KMS-11 (cell line): Measurements from ENCODE around the gene CLDN19.

ENCODE experiments used
- H2AFZ ChIP-seq: fragments of 200-600 bp; sonication (generic); 2 replicates; pipeline ENCODE4 v1.6.1; 2016; ENCODE audit warnings: antibody characterized with exemption, mixed run types, low read depth
- H3K27ac ChIP-seq: fragments of 200-600 bp; sonication (generic); 2 replicates; pipeline ENCODE4 v1.6.1; 2016; ENCODE audit warnings: mild to moderate bottlenecking, mixed run types
- H3K27me3 ChIP-seq: fragments of 200-600 bp; sonication (generic); 2 replicates; pipeline ENCODE4 v1.6.1; 2017; ENCODE audit warnings: mild to moderate bottlenecking, low read depth, mixed run types, moderate library complexity; ENCODE audit not compliant: insufficient read depth
- H3K36me3 ChIP-seq: fragments of 200-600 bp; sonication (generic); 2 replicates; pipeline ENCODE4 v1.6.1; 2017; ENCODE audit warnings: mild to moderate bottlenecking, mixed run types; ENCODE audit not compliant: insufficient read depth
- H3K4me1 ChIP-seq: fragments of 200-600 bp; sonication (generic); 2 replicates; pipeline ENCODE4 v1.6.1; 2016; ENCODE audit warnings: mild to moderate bottlenecking, low read depth, mixed run types; ENCODE audit not compliant: poor library complexity, severe bottlenecking
- H3K4me2 ChIP-seq: fragments of 200-600 bp; sonication (generic); 2 replicates; pipeline ENCODE4 v1.7.0; 2016; ENCODE audit warnings: mild to moderate bottlenecking, mixed run types
- H3K4me3 ChIP-seq: fragments of 200-600 bp; sonication (generic); IDR thresholded peaks from 2 replicates; pipeline ENCODE4 v1.6.1; 2017; ENCODE audit warnings: low read depth, low read length, mixed read lengths; ENCODE audit not compliant: insufficient read depth
- H3K79me2 ChIP-seq: fragments of 200-600 bp; sonication (generic); 2 replicates; pipeline ENCODE4 v1.6.1; 2016; ENCODE audit warnings: low read depth, mixed run types; ENCODE audit not compliant: insufficient read depth
- H3K9ac ChIP-seq: fragments of 200-600 bp; sonication (generic); 2 replicates; pipeline ENCODE4 v1.6.1; 2016; ENCODE audit warnings: mild to moderate bottlenecking, mixed run types
- H4K20me1 ChIP-seq: fragments of 200-600 bp; sonication (generic); 2 replicates; pipeline ENCODE4 v1.6.1; 2016; ENCODE audit warnings: mild to moderate bottlenecking, mixed run types; ENCODE audit not compliant: insufficient read depth
- TF ChIP-seq, protein P1 (sequence below): fragments of 200-600 bp; sonication (generic); conservative IDR thresholded peaks from 2 replicates; pipeline ENCODE4 v1.6.1; 2017; ENCODE audit warnings: low read depth, mild to moderate bottlenecking, antibody characterized with exemption, low read length, moderate library complexity, mixed read lengths

CLDN19 gene

DNA sequence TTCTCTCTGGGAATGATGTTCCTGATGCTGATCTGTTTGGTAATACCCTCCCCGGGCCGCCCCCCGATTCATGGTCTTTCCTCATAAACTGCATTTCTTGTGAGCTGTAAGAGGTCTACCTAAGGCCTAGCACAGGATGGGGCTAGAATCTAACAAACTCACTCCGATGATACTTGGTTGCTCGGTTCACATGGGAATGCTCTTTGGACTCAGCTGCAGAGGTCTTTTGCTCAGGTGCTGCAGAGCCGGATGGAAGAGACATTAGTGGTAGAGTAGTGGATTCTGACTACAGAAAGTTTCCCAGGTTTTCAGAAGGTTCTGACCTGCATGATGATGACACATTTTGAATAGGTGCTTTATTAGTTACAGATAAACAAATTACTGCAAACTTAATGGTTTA is 36.5 kb upstream of the CLDN19 start:
- no peak overlapping the region for H2AFZ ChIP-seq
- H3K36me3 ChIP-seq, result no peaks in the 10 kb centered on the region; the same call in 1 of the 2 replicates

DNA sequence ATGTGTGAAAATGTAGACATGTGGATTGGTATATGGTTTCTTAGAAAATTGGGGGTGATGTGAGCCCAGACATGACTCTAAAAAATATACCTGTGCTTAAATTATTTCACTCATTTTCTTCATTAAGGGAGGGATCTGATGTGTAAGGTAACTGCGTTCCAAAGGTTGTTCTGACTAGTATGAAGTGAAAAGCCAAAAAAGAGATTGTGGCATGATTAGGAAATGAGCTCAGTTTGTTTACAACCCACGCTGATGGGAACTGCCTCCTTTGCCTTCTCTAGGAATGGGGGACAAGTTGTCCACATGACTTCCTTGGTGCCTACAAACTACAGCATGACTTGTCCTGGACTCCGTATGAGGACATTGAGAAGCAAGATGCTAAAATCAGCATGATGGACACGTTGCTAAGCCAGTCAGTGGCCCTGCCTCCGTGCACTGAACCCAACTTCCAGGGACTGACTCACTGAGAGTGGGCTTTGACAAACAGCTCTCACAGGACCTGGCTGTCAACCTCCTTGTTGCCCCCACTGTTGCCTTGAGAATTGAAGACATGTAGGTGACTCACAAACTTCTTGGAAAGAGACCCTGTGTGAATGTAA is 35.0 kb upstream of the CLDN19 start:
- no peak overlapping the region for H3K4me2 ChIP-seq
- H3K79me2 ChIP-seq, result peaks cover 12% of the 10 kb centered on the region; the same call in 1 of the 2 replicates
- H4K20me1 ChIP-seq, result no peaks in the 10 kb centered on the region
- H3K36me3 ChIP-seq, result no peaks in the 10 kb centered on the region; the same call in 1 of the 2 replicates
- H3K4me3 ChIP-seq, result no peak overlapping the region
- no peak overlapping the region for H3K9ac ChIP-seq
- no peak overlapping the region for H2AFZ ChIP-seq
- H3K27ac ChIP-seq, result no peak overlapping the region
- TF ChIP-seq, protein P1, sequence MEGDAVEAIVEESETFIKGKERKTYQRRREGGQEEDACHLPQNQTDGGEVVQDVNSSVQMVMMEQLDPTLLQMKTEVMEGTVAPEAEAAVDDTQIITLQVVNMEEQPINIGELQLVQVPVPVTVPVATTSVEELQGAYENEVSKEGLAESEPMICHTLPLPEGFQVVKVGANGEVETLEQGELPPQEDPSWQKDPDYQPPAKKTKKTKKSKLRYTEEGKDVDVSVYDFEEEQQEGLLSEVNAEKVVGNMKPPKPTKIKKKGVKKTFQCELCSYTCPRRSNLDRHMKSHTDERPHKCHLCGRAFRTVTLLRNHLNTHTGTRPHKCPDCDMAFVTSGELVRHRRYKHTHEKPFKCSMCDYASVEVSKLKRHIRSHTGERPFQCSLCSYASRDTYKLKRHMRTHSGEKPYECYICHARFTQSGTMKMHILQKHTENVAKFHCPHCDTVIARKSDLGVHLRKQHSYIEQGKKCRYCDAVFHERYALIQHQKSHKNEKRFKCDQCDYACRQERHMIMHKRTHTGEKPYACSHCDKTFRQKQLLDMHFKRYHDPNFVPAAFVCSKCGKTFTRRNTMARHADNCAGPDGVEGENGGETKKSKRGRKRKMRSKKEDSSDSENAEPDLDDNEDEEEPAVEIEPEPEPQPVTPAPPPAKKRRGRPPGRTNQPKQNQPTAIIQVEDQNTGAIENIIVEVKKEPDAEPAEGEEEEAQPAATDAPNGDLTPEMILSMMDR, result no peak
- no peaks in the 10 kb centered on the region for H3K27me3 ChIP-seq
- peaks cover 12% of the 10 kb centered on the region for H3K4me1 ChIP-seq

More for the DNA sequence above, 36.5 kb upstream of the CLDN19 start:
- Histone ChIP-seq H4K20me1 (no peaks in the 10 kb centered on the region), H3K4me3 (no peak overlapping the region), H3K4me1 (peaks cover 15% of the 10 kb centered on the region), H3K27ac (no peak overlapping the region), H3K79me2 (peaks cover 8% of the 10 kb centered on the region; the same call in 1 of the 2 replicates), H3K9ac (no peak overlapping the region), H3K27me3 (no peaks in the 10 kb centered on the region), H3K4me2 (no peak overlapping the region)
- TF ChIP-seq, protein P1, result no peak

- TF ChIP-seq, protein P1, result no peak
- no peaks in the 10 kb centered on the region for H4K20me1 ChIP-seq
- no peaks in the 10 kb centered on the region for H3K27me3 ChIP-seq
- H3K79me2 ChIP-seq, result peaks cover 27% of the 10 kb centered on the region; the same call in 1 of the 2 replicates
- H3K36me3 ChIP-seq, result no peaks in the 10 kb centered on the region; the same call in 1 of the 2 replicates
- no peak overlapping the region for H2AFZ ChIP-seq
- peaks cover 3% of the 10 kb centered on the region for H3K4me1 ChIP-seq
- H3K9ac ChIP-seq, result no peak overlapping the region
- no peak overlapping the region for H3K27ac ChIP-seq
- H3K4me2 ChIP-seq, result no peak overlapping the region
- H3K4me3 ChIP-seq, result no peak overlapping the region
These were observed 33.4 kb upstream of the CLDN19 start for GRCh38 chr1:42773420-42773819.

DNA sequence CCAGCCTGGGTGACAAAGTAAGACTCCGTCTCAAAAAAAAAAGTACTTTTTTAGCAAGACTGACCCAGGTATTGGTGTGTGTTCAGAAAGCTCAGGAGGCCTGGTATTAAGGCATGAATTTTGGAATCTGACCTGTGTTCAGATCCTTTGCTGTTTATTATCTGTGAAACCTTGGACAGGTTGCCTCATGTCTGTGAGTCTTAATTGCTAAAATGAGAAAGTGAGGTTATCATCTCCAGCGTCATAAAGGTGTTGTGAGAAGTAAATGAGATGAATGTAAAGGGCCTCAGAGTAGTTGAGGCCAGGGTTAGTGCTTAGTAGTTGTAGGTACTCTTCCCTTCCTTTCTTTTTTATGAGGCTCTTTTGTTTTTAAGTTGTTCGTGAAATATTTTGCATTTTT is 29.8 kb upstream of the CLDN19 start:
- Histone ChIP-seq H2AFZ (no peak overlapping the region), H3K4me1 (peaks cover 19% of the 10 kb centered on the region), H3K4me2 (no peak overlapping the region), H3K4me3 (no peak overlapping the region), H3K27me3 (no peaks in the 10 kb centered on the region), H3K9ac (no peak overlapping the region), H4K20me1 (no peaks in the 10 kb centered on the region), H3K27ac (no peak overlapping the region), H3K79me2 (peaks cover 49% of the 10 kb centered on the region; the same call in 1 of the 2 replicates), H3K36me3 (no peaks in the 10 kb centered on the region)
- TF ChIP-seq, protein P1, result no peak
